ENCODE results near the gene SH2D5.
"Not testable (repeated sequence)": the region's sequence is repeated elsewhere in the genome, so short reads cannot be mapped to it uniquely, and the experiment has no call there.

The SH2D5 gene

DNA sequence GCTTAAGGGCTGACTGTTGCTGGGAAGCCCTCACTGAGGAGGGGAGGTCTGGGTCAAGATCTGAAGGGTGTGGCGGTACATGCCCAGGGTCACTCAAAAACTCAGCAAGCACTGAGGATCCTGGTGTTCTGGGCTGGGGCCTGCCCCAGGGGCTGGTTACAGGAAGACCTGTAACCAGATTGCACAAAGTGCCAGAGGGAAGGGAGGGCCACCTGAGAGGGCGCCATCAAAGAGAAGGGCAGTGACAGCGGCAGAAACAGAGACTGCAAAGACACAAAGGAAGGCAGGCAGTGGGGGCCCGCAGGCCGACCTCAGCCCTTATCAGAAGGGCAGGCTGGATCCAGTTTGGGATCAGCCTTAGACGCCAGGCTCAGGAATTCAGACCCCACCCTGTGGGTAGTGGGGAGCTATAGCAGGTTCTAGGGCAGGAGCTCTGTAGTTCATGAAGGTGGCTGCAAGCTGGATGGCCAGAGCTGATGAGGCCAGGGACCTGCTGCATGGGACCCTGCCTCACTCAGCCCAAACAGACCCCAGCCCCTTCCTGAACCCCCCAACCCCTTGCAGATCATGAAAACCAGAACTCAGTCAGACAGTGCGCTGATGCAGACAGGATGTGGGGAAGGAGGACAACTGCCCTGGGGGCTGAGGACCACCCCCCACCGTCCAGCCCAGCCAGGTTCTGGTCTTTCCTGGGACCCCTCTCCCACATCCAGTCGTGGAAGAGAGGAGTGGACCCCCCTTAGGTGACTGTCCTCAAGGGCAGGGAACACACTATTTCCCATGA, 3.9 kb downstream of the SH2D5 start:
- no peak for DNase-seq (ENCODE audit: low spot score)

DNA sequence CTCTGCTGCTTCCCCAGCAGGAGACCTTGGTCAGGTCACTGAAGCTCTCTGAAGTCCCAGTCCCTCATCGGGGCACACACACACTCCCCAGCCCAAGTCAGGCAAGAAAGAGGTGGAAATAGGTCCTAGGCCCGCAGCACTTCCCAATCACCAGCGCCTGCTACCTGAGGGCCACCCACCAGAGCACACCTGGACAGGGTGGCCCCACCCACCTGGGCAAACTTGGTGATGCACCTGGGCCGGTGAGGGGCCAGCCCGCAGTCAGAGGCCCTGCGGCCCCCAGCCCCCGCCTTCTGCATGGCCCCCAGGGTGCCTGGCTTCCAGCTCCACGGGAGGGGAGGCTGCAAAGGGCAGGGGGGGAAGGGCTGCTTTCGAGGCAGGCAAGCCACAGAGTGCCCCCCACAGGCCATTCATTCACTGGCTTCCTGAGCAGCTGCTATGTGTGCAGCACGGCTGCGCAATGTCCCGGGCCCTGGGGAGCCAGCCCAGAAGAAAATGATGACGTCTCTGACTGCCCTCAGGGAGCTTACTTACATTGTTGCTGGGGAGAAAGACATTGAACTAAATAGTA, 4.7 kb downstream of the SH2D5 start:
- no peak for DNase-seq (ENCODE audit: low spot score)

- no peak for DNase-seq (ENCODE audit: low spot score)
Measured at GRCh38 chr1:20726932-20727745, 5.4 kb downstream of the SH2D5 start.

- DNase-seq (ENCODE audit: low spot score), result no peak
Measured at GRCh38 chr1:20726118-20726911, 6.2 kb downstream of the SH2D5 start.

DNA sequence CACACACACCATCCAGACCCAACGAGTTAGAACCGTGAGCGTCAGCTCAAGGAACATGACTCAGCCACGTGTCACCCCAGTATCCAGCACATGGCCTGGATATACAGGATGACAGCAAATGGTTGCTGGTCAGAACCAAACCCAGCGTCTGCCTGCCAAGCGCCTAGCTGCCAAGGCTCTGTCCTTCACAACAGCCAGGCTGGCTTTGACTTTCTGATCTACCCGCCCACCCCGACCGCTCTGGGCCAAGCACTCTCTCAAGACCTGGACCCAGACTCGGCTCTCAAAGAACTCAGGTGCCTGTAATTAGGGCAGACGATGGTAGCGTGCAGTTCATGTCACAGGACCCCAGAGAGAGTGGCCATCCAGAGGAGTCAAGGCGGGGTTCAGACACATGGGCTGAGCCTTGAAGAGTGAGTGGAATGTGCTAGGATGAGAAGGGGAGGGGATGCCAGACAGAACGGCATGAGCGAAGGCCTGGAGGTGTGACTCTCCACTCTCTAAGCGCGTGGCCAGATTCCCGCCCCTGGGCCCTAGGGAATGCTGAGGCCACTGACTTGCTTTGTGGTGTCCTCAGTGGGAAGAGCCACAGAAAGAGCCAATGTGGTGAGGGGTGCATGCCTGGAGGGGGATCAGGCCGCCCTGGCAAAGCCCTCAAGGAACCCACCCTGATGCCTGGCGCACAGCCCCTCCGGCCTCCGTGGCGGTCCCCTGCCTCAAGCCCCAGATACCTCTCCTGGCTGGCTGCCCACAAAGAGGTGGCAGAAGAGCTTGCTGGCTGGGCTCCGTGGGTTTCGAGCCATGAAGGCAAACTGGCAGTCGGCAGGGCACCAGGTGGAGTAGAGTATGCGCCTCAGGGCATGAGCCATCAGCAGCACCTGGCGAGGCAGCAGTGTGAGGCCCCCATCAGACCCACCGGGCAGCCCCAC, 7.0 kb downstream of the SH2D5 start:
- DNase-seq (ENCODE audit: low spot score), result no peak

GRCh38 chr1:20724364-20725188, 7.9 kb downstream of the SH2D5 start:
- DNase-seq (ENCODE audit: low spot score), result no peak

DNA sequence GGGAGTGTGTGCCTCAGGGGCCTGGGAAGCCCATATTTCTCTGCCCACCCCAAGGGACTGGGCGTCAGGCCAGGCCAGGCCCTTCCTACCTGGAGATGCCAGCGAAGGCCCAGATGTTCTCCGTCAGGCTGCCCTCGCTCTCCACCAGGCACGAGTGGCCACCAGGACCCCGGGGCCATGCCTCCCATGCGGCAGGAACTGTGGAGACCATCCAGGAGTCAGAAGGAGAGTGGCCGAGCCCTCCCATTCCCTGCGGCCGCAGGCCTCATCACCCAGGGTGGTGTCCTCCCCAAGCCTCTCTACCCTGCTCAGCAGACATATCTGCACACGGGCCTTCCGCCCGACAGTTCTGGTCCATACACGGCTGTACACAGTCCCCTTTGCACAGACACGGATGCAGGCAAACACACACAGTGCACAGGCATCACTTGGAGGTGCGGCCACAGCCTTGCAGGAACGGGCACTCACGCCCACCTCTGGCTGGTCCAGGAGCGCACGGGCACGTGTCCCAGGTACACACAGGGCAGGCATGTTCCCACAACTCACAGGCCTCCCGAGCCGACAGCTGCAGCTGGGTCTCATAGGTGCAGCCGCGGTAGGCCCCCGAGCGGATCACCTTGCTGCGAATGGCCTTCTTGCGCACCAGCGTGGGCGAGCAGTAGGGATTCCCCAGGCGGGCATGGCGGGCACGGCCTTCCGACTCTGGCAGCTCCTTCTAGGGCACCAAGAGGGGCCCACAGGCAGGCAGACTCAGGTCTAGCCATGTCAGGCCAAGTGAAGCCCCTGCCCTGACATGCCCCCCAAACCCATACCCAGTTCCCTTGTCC, 8.8 kb downstream of the SH2D5 start:
- no peak for DNase-seq (ENCODE audit: low spot score)

DNA sequence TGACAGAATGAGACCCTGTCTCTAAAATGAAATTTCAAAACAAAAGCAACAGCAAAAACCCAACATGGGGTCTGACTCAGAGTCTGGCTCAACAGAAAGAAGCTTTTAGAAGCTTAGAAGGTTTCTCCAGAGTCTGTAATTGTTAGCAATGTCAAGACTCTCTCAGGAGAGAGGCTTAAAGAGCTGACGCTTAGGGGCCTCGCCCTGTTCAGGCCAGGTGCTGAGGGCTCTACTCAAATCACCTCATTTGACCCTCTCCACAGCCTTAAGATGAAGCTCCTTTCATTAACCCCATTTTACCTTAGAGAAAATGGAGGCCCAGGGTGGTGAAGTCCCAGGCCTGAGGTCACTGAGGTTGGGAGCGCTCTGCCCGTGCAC, 9.4 kb downstream of the SH2D5 start:
- no peak for DNase-seq (ENCODE audit: low spot score)

GRCh38 chr1:20721117-20722061, 11.1 kb downstream of the SH2D5 start:
- DNase-seq (ENCODE audit: low spot score), result no peak

DNA sequence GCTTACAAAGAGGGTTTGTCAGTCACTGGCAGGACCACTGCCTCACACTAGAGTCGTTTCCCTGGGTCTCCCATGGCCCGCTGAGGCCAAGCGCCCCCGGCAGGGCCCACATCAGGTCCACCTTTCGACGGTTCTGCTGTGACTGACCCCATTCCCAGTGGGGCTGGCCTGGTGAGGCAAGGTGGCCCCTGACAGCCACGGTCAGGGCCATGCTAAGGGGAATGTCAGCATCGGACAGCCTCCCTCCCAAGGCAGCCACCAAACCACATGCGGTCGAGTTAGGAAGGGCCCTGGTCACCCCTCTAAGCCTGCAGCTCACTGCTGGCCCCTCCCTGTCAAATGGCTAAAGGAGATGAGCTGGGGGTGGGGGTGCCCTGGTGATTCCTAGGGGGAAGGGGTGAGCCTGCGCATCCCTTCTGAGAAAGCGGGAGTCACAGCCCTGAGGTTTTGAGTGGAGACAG, 11.8 kb downstream of the SH2D5 start:
- no peak for DNase-seq (ENCODE audit: low spot score)

GRCh38 chr1:20719871-20720620, 12.5 kb downstream of the SH2D5 start:
- no peak for DNase-seq (ENCODE audit: low spot score)

DNA sequence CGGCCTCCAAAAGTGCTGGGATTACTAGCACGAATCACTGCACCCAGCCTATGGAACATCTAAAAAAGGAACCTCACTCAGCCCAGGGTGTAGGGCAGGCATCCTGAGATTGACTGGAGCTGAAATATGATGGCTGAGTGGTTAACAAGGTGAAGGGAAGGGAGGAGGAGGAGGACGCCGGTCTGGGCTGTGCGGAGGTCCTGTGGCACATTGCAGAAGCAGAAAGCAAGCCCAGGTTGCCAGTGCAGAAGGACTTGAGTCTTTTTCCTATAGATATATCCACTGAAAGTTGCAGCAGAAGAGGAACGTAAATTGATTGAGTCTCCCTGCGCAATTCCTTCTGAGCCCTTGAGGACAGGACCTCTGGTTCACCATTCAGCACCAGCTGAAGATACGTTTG, 13.2 kb downstream of the SH2D5 start:
- DNase-seq (ENCODE audit: low spot score), result no peak

DNA sequence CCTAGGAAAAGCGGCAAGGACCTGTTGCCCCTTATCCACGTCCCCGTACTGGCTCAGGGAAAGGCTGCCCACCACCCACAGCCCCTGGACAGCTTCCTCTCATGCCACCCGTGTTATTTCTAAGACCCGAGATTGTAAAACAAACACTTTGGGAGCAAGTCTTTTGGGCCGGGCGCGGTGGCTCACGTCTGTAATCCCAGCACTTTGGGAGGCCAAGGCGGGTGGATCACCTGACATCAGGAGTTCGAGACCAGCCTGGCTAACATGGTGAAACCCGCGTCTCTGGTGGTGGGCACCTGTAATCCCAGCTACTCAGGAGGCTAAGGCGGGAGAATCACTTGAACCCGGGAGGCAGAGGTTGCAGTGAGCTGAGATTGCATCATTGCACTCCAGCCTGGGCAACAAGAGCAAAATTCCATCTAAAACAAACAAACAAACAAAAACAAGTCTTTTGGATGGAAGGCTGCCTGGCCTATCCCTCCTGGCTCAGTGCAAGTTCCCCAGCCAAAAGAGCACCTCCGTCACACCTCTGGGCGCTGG, 14.1 kb downstream of the SH2D5 start:
- DNase-seq (ENCODE audit: low spot score), result not testable (repeated sequence)

- peak; percentile 80 for DNase-seq (ENCODE audit: low spot score)
Measured at GRCh38 chr1:20717452-20718342, 14.8 kb downstream of the SH2D5 start, which contains the start of gene KIF17. Gene KIF17 (minus strand): TSS chr1:20718007. CDS start chr1:20717706, 301 bp downstream.

GRCh38 chr1:20716232-20716631, 16.3 kb downstream of the SH2D5 start:
- no peak for DNase-seq (ENCODE audit: low spot score)

GRCh38 chr1:20715406-20715805, 17.1 kb downstream of the SH2D5 start:
- no peak for DNase-seq (ENCODE audit: low spot score)

Measured in hematopoietic multipotent progenitor cell treated with erythropoietin and hydrocortisone succinate and interleukin-3 and kit ligand, for 15 days (in vitro differentiated cells).